Panc1 (cell line): ENCODE data around the gene GNG14.
"Not testable (repeated sequence)": the region's sequence is repeated elsewhere in the genome, so short reads cannot be mapped to it uniquely, and the experiment has no call there.

Experiments used
- CTCF ChIP-seq: fragments of 450-650 bp; IDR thresholded peaks from 2 replicates; pipeline ENCODE4 v1.5.1; 2017; ENCODE audit warnings: mild to moderate bottlenecking
- POLR2AphosphoS5 ChIP-seq: IDR thresholded peaks from 2 replicates; pipeline ENCODE4 v1.6.1; 2012; ENCODE audit warnings: mild to moderate bottlenecking, low read depth, low read length, moderate library complexity

- not testable (repeated sequence) for TF ChIP-seq CTCF, POLR2AphosphoS5
Measured at GRCh38 chr19:12678039-12678438, 9.8 kb upstream of the GNG14 start.
